AG04449 (cell line): ENCODE data around the gene TM9SF4.

Experiments used
- CTCF ChIA-PET: fragments of 350-600 bp; formaldehyde crosslinking; extraction: SDS; loops from one replicate; lab custom pipeline; 2021; ENCODE audit warnings: antibody characterized with exemption; lab: Yijun Ruan, JAX
- POLR2A ChIA-PET: fragments of 400-600, 350-600 bp; formaldehyde crosslinking; extraction: SDS; loops from one replicate; lab custom pipeline; 2020; ENCODE audit warnings: antibody characterized with exemption, inconsistent platforms; lab: Yijun Ruan, JAX
- DNase-seq: peaks from one replicate; pipeline ENCODE4 v3.0.0-alpha.2; 2010; ENCODE audit warnings: low read depth, low spot score
- H3K4me3 ChIP-seq: 2 replicates; pipeline ENCODE4 v1.5.1; 2011; ENCODE audit warnings: low read depth, mild to moderate bottlenecking, control low read depth, low read length
- TF ChIP-seq, protein P1 (sequence below): IDR thresholded peaks from one replicate; pipeline ENCODE4 v1.5.1; 2011; ENCODE audit warnings: mild to moderate bottlenecking, moderate library complexity, low read length, control low read depth, inconsistent platforms; ENCODE audit not compliant: insufficient read depth; ENCODE audit errors: missing control alignments

The TM9SF4 gene

GRCh38 chr20:32160341-32160740, 50.8 kb downstream of the TM9SF4 start:
- no peak for DNase-seq
- ChIA-PET CTCF (interaction anchor here (0.6 kb wide), 1 partner anchor 177 kb away, joined by 3 read pairs; no protein-coding TSS in a partner anchor), POLR2A (no interaction called here)
- no peak overlapping the region for H3K4me3 ChIP-seq
- TF ChIP-seq, protein P1, sequence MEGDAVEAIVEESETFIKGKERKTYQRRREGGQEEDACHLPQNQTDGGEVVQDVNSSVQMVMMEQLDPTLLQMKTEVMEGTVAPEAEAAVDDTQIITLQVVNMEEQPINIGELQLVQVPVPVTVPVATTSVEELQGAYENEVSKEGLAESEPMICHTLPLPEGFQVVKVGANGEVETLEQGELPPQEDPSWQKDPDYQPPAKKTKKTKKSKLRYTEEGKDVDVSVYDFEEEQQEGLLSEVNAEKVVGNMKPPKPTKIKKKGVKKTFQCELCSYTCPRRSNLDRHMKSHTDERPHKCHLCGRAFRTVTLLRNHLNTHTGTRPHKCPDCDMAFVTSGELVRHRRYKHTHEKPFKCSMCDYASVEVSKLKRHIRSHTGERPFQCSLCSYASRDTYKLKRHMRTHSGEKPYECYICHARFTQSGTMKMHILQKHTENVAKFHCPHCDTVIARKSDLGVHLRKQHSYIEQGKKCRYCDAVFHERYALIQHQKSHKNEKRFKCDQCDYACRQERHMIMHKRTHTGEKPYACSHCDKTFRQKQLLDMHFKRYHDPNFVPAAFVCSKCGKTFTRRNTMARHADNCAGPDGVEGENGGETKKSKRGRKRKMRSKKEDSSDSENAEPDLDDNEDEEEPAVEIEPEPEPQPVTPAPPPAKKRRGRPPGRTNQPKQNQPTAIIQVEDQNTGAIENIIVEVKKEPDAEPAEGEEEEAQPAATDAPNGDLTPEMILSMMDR, result no peak

GRCh38 chr20:32162351-32162750, 52.8 kb downstream of the TM9SF4 start:
- ChIA-PET POLR2A (no interaction called here), CTCF (no interaction called here)
- DNase-seq, result no peak
- H3K4me3 ChIP-seq, result no peak overlapping the region
- TF ChIP-seq, protein P1, result no peak

GRCh38 chr20:32163951-32164350, 54.4 kb downstream of the TM9SF4 start:
- no peak for DNase-seq
- TF ChIP-seq, protein P1, result no peak
- POLR2A ChIA-PET, result no interaction called here
- CTCF ChIA-PET, result no interaction called here
- H3K4me3 ChIP-seq, result no peak overlapping the region

DNA sequence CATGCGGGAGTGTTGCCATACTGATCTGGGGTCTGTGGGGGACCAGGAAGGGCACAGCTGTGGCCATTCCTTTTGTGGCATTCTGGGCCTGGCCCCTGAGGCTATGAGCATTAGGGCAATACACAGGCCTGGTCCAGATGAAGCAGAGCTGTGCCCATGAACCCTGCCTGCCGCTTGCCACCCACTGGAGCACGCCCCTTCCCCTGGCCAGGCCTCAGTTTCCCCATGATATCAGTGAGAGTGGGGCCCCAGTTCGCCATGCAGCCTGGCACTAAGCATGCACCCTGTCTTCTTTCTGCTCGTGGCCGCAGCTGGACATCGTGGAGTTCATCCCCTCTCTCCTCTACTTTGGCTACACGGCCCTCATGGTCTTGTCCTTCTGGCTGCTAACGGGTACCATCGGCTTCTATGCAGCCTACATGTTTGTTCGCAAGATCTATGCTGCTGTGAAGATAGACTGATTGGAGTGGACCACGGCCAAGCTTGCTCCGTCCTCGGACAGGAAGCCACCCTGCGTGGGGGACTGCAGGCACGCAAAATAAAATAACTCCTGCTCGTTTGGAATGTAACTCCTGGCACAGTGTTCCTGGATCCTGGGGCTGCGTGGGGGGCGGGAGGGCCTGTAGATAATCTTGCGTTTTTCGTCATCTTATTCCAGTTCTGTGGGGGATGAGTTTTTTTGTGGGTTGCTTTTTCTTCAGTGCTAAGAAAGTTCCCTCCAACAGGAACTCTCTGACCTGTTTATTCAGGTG, 55.6 kb downstream of the TM9SF4 start:
- ChIA-PET POLR2A (no interaction called here), CTCF (no interaction called here)
- TF ChIP-seq, protein P1, result no peak
- no peak overlapping the region for H3K4me3 ChIP-seq
- no peak for DNase-seq

GRCh38 chr20:32165836-32166545, 56.5 kb downstream of the TM9SF4 start:
- H3K4me3 ChIP-seq, result no peak overlapping the region
- ChIA-PET POLR2A (no interaction called here), CTCF (no interaction called here)
- DNase-seq, result no peak
- TF ChIP-seq, protein P1, result no peak

GRCh38 chr20:32167552-32167951, 58.0 kb downstream of the TM9SF4 start:
- POLR2A ChIA-PET, result no interaction called here
- CTCF ChIA-PET, result no interaction called here
- TF ChIP-seq, protein P1, result no peak

More at GRCh38 chr20:32167552-32167951, 58.0 kb downstream of the TM9SF4 start:
- DNase-seq, result no peak
- H3K4me3 ChIP-seq, result no peak overlapping the region
